SK-N-SH (cell line): ENCODE data around the gene KCNJ12. TPM values are rescaled to one million over a fixed set of nuclear protein-coding genes. Genes with fewer than 3 reads are reported as not detected.

Experiments used
- CTCF ChIA-PET: fragments of 300-600, 350-600 bp; formaldehyde crosslinking; extraction: SDS; loops from one replicate; lab custom pipeline; 2021; lab: Yijun Ruan, JAX
- POLR2A ChIA-PET: fragments of 350-600 bp; sonication (Branson Sonifier 250); formaldehyde crosslinking; extraction: SDS; loops from one replicate; lab custom pipeline; 2020; ENCODE audit warnings: antibody characterized with exemption, inconsistent platforms; lab: Yijun Ruan, JAX
- DNase-seq: peaks from one replicate; pipeline ENCODE4 v3.0.0; 2012
- H2AFZ ChIP-seq: fragments of 200-600 bp; sonication (generic); 2 replicates; pipeline ENCODE4 v1.8.1; 2016; ENCODE audit warnings: antibody characterized with exemption, mild to moderate bottlenecking, low read depth
- H3F3A ChIP-seq: fragments of 200-600 bp; sonication (generic); replicated peaks from 2 replicates; pipeline ENCODE3; 2016; ENCODE audit warnings: antibody characterized with exemption, mild to moderate bottlenecking; ENCODE audit not compliant: insufficient read depth
- H3K27ac ChIP-seq, 2 experiments: fragments of 200-500 bp in 1 of 2; fragments of 200-600 bp in 1 of 2; sonication (Bioruptor generic) in 1 of 2; sonication (generic), shearing (Covaris generic) in 1 of 2; 2 replicates each; pipeline versions ENCODE4 v1.5.1 to v1.6.1; 2014 to 2016; ENCODE audit warnings: low read depth in 2 of 2, inconsistent platforms in 1 of 2, low read length in 1 of 2, mild to moderate bottlenecking in 1 of 2, mixed read lengths in 1 of 2
- H3K27me3 ChIP-seq: fragments of 200-600 bp; sonication (generic), shearing (Covaris generic); 2 replicates; pipeline ENCODE4 v1.6.1; 2016; ENCODE audit warnings: mixed run types; ENCODE audit not compliant: insufficient read depth
- H3K36me3 ChIP-seq, 2 experiments: fragments of 200-500 bp in 1 of 2; fragments of 200-600 bp in 1 of 2; sonication (Bioruptor generic) in 1 of 2; sonication (generic) in 1 of 2; replicated peaks in 1 of 2; 2 replicates each; pipeline versions ENCODE3 to v1.5.1; 2014 to 2016; ENCODE audit warnings: low read length in 1 of 2, mild to moderate bottlenecking in 1 of 2; ENCODE audit not compliant: insufficient read depth in 2 of 2, control insufficient read depth in 1 of 2
- H3K4me1 ChIP-seq, 2 experiments: fragments of 200-500 bp in 1 of 2; fragments of 200-600 bp in 1 of 2; sonication (Bioruptor generic) in 1 of 2; sonication (generic), shearing (Covaris generic) in 1 of 2; 2 replicates each; pipeline versions ENCODE4 v1.5.1 to v1.6.1; 2014 to 2016; ENCODE audit warnings: low read depth in 1 of 2, low read length in 1 of 2, mixed run types in 1 of 2; ENCODE audit not compliant: insufficient read depth in 2 of 2, control insufficient read depth in 1 of 2
- H3K4me2 ChIP-seq: fragments of 200-600 bp; sonication (generic), shearing (Covaris generic); 2 replicates; pipeline ENCODE4 v1.6.1; 2017; ENCODE audit warnings: mixed run types
- H3K4me3 ChIP-seq, 2 experiments: fragments of 200-500 bp in 1 of 2; fragments of 200-600 bp in 1 of 2; sonication (Bioruptor generic) in 1 of 2; sonication (generic), shearing (Covaris generic) in 1 of 2; 2 replicates each; pipeline versions ENCODE4 v1.5.1 to v1.8.1; 2014 to 2016; ENCODE audit warnings: low read depth in 2 of 2, inconsistent platforms in 1 of 2, low read length in 1 of 2, mild to moderate bottlenecking in 1 of 2, mixed read lengths in 1 of 2, moderate library complexity in 1 of 2
- H3K79me2 ChIP-seq: fragments of 200-600 bp; sonication (generic); 2 replicates; pipeline ENCODE4 v1.8.1; 2017; ENCODE audit warnings: mild to moderate bottlenecking; ENCODE audit not compliant: insufficient read depth
- H3K9ac ChIP-seq: fragments of 200-600 bp; sonication (generic); 2 replicates; pipeline ENCODE4 v1.6.1; 2017; ENCODE audit warnings: mixed run types
- H3K9me2 ChIP-seq: fragments of 200-600 bp; sonication (generic); 2 replicates; pipeline ENCODE4 v1.6.1; 2017; ENCODE audit warnings: mixed run types
- H3K9me3 ChIP-seq: fragments of 200-600 bp; sonication (generic); 2 replicates; pipeline ENCODE4 v1.6.1; 2017; ENCODE audit warnings: mixed run types, mild to moderate bottlenecking, moderate library complexity
- H4K20me1 ChIP-seq: fragments of 200-600 bp; sonication (generic); 2 replicates; pipeline ENCODE4 v1.6.1; 2017; ENCODE audit warnings: mild to moderate bottlenecking, mixed run types; ENCODE audit not compliant: insufficient read depth
- ELF1 ChIP-seq: IDR thresholded peaks from 2 replicates; pipeline ENCODE4 v1.4.0; 2012
- EP300 ChIP-seq, 2 experiments: IDR thresholded peaks; 2 replicates each; pipeline versions ENCODE4 v1.4.0 to v1.6.1; 2012; ENCODE audit warnings: borderline replicate concordance in 1 of 2, low read depth in 1 of 2, low read length in 1 of 2
- EZH2phosphoT487 ChIP-seq: fragments of 200-600 bp; sonication (generic); IDR thresholded peaks from 2 replicates; pipeline ENCODE4 v1.6.1; 2017; ENCODE audit warnings: low read depth, mixed run types, mild to moderate bottlenecking, antibody characterized with exemption, moderate library complexity, borderline replicate concordance
- FOSL2 ChIP-seq: IDR thresholded peaks from 2 replicates; pipeline ENCODE4 v1.4.0; 2012; ENCODE audit warnings: low read depth, mild to moderate bottlenecking, moderate library complexity, borderline replicate concordance
- FOXJ3 ChIP-seq: sonication (generic); formaldehyde crosslinking; IDR thresholded peaks from 2 replicates; pipeline ENCODE4 v1.5.1; 2020; ENCODE audit warnings: mild to moderate bottlenecking, missing genetic modification reagents
- FOXM1 ChIP-seq: IDR thresholded peaks from 2 replicates; pipeline ENCODE4 v1.4.0; 2012; ENCODE audit warnings: low read depth, mild to moderate bottlenecking
- IRF3 ChIP-seq: fragments of 150-350 bp; IDR thresholded peaks from 2 replicates; pipeline ENCODE4 v1.6.1; 2016; ENCODE audit warnings: mild to moderate bottlenecking, low read depth, low read length
- MEF2A ChIP-seq: IDR thresholded peaks from 2 replicates; pipeline ENCODE4 v1.4.0; 2012; ENCODE audit warnings: low read depth, borderline replicate concordance
- MXI1 ChIP-seq: IDR thresholded peaks from 2 replicates; pipeline ENCODE4 v1.6.1; 2012; ENCODE audit warnings: mild to moderate bottlenecking, low read depth, low read length, improper control_type of control experiment
- NFIC ChIP-seq: IDR thresholded peaks from 2 replicates; pipeline ENCODE4 v1.4.0; 2012; ENCODE audit warnings: borderline replicate concordance
- PBX3 ChIP-seq: IDR thresholded peaks from 2 replicates; pipeline ENCODE4; 2012
- POLR2AphosphoS5 ChIP-seq: IDR thresholded peaks from 2 replicates; pipeline ENCODE4 v1.6.1; 2012; ENCODE audit warnings: low read depth, low read length
- RAD21 ChIP-seq: IDR thresholded peaks from 2 replicates; pipeline ENCODE4 v1.6.1; 2012; ENCODE audit warnings: mild to moderate bottlenecking, low read length
- RXRA ChIP-seq: IDR thresholded peaks from 2 replicates; pipeline ENCODE4 v1.4.0; 2012; ENCODE audit warnings: low read depth, mild to moderate bottlenecking, borderline replicate concordance
- SIN3A ChIP-seq: IDR thresholded peaks from 2 replicates; pipeline ENCODE4 v1.6.1; 2012; ENCODE audit warnings: low read depth, mild to moderate bottlenecking, low read length, moderate library complexity, borderline replicate concordance
- TCF12 ChIP-seq: IDR thresholded peaks from 2 replicates; pipeline ENCODE4 v1.4.0; 2012
- USF2 ChIP-seq: fragments of 150-350 bp; IDR thresholded peaks from 2 replicates; pipeline ENCODE4 v1.6.1; 2017; ENCODE audit warnings: antibody characterized with exemption, low read length, low read depth, borderline replicate concordance
- YY1 ChIP-seq: IDR thresholded peaks from 2 replicates; pipeline ENCODE4 v1.4.0; 2012; ENCODE audit warnings: low read depth, mild to moderate bottlenecking
- polyA plus RNA-seq, 3 experiments: library from polyadenylated mRNA; depleted of rRNA; stranded (reverse); fragments of >200 nt; gene quantifications; 2 replicates each; pipeline ENCODE4 v1.2.3, GENCODE V29; 2012
- TF ChIP-seq, protein P1 (sequence below): fragments of 200-600 bp; sonication (generic); IDR thresholded peaks from 2 replicates; pipeline ENCODE4 v1.6.1; 2017; ENCODE audit warnings: antibody characterized with exemption, mild to moderate bottlenecking, moderate library complexity
- TF ChIP-seq, protein P2 (sequence below): IDR thresholded peaks from 2 replicates; pipeline ENCODE4 v1.4.0; 2012; ENCODE audit warnings: low read depth, borderline replicate concordance

KCNJ12 gene
- polyA plus RNA-seq, 1 of the 3 experiments (the other 2 are of a cell fraction) = 0.36 TPM

DNA sequence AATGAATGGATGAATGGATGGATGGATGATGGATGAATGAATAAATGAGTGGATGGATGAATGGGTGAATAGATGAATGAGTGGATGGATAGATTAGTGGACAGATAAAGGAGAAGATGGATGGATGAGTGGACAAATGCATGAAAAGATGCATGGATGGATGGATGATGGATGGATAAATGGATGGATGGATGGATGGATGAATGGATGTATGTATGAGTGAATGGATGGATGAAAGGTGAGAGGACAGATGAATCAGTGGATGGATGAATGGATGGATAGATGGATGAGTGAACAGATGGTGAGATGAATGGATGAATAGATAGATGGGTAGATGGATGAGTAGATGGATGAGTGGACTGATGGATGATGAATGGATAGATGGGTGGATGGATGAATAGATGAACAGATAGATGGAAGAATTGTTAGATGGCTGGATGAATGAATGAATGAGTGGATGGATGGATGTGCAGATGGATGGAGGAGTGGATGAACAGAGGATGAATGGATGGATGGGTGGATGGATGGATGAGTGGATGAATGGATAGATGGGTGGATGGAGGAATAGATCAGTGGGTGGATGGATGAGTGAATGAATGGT, 13.7 kb upstream of the KCNJ12 start:
- Histone ChIP-seq H3K4me2 (no peak overlapping the region), H3K9ac (no peak overlapping the region), H3K79me2 (no peaks in the 10 kb centered on the region), H2AFZ (no peak overlapping the region), H3F3A (no peaks in the 10 kb centered on the region), H3K4me3 (no peak overlapping the region), H3K27ac (no peak overlapping the region), H4K20me1 (no peaks in the 10 kb centered on the region), H3K9me2 (no peaks in the 10 kb centered on the region), H3K4me1 (peaks cover 0 to 20% of the 10 kb centered on the region in 2 experiments; a peak in 1 of 4 replicates), H3K36me3 (no peaks in the 10 kb centered on the region), H3K27me3 (no peaks in the 10 kb centered on the region), H3K9me3 (no peaks in the 10 kb centered on the region)
- no peak for DNase-seq
- ChIA-PET CTCF (no interaction called here), POLR2A (interaction anchor here (0.6 kb wide), 1 partner anchor 1521 kb away, joined by 3 read pairs; no protein-coding TSS in a partner anchor)
- no peak for TF ChIP-seq RXRA
- no peak for TF ChIP-seq TCF12
- no peak for TF ChIP-seq SIN3A
- no peak for TF ChIP-seq YY1
- no peak for TF ChIP-seq FOSL2
- no peak for TF ChIP-seq NFIC
- no peak for TF ChIP-seq EZH2phosphoT487
- TF ChIP-seq, protein P1, sequence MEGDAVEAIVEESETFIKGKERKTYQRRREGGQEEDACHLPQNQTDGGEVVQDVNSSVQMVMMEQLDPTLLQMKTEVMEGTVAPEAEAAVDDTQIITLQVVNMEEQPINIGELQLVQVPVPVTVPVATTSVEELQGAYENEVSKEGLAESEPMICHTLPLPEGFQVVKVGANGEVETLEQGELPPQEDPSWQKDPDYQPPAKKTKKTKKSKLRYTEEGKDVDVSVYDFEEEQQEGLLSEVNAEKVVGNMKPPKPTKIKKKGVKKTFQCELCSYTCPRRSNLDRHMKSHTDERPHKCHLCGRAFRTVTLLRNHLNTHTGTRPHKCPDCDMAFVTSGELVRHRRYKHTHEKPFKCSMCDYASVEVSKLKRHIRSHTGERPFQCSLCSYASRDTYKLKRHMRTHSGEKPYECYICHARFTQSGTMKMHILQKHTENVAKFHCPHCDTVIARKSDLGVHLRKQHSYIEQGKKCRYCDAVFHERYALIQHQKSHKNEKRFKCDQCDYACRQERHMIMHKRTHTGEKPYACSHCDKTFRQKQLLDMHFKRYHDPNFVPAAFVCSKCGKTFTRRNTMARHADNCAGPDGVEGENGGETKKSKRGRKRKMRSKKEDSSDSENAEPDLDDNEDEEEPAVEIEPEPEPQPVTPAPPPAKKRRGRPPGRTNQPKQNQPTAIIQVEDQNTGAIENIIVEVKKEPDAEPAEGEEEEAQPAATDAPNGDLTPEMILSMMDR = no peak
- TF ChIP-seq ELF1 = no peak
- no peak for TF ChIP-seq IRF3
- TF ChIP-seq FOXJ3 = no peak
- no peak for TF ChIP-seq PBX3
- TF ChIP-seq, protein P2, sequence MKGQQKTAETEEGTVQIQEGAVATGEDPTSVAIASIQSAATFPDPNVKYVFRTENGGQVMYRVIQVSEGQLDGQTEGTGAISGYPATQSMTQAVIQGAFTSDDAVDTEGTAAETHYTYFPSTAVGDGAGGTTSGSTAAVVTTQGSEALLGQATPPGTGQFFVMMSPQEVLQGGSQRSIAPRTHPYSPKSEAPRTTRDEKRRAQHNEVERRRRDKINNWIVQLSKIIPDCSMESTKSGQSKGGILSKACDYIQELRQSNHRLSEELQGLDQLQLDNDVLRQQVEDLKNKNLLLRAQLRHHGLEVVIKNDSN = no peak
- no peak for TF ChIP-seq MXI1
- TF ChIP-seq POLR2AphosphoS5 = no peak
- no peak for TF ChIP-seq MEF2A
- no peak for TF ChIP-seq EP300 (IDR thresholded peaks at IDR 0.05; ENCODE audit: borderline replicate concordance in 1 of 2, low read depth in 1 of 2, low read length in 1 of 2)
- no peak for TF ChIP-seq RAD21
- no peak for TF ChIP-seq FOXM1
- TF ChIP-seq USF2 = no peak
